SJSA1 (cell line): ENCODE data around the gene OAS1. TPM values are rescaled to one million over a fixed set of nuclear protein-coding genes. Genes with fewer than 3 reads are reported as not detected.

Experiments used
- DNase-seq, 2 experiments: peaks; one replicate each; pipeline ENCODE4 v3.0.0-alpha.2; 2015 to 2020; ENCODE audit warnings: low spot score in 2 of 2, low read depth in 1 of 2
- H3K27ac ChIP-seq: fragments of 250-450 bp; sonication (Bioruptor Pico); 2 replicates; pipeline ENCODE4 v1.5.1; 2020; ENCODE audit warnings: mild to moderate bottlenecking, moderate library complexity
- H3K27me3 ChIP-seq: fragments of 250-450 bp; sonication (Bioruptor Pico); replicated peaks from 2 replicates; pipeline ENCODE4 v1.5.1; 2020; ENCODE audit warnings: mild to moderate bottlenecking, moderate library complexity
- H3K36me3 ChIP-seq: fragments of 250-450 bp; sonication (Bioruptor Pico); 2 replicates; pipeline ENCODE4 v1.5.1; 2020; ENCODE audit warnings: mild to moderate bottlenecking
- H3K4me1 ChIP-seq: fragments of 250-450 bp; sonication (Bioruptor Pico); replicated peaks from 2 replicates; pipeline ENCODE4 v1.6.1; 2021; ENCODE audit warnings: mild to moderate bottlenecking
- H3K4me3 ChIP-seq: fragments of 250-450 bp; sonication (Bioruptor Pico); 2 replicates; pipeline ENCODE4 v1.5.1; 2020; ENCODE audit warnings: mild to moderate bottlenecking
- H3K9me3 ChIP-seq: fragments of 250-450 bp; sonication (Bioruptor Pico); replicated peaks from 2 replicates; pipeline ENCODE4 v1.5.1; 2020; ENCODE audit warnings: mild to moderate bottlenecking
- total RNA-seq: library from RNA; depleted of rRNA; stranded (reverse); fragments of >200 nt; shearing (Covaris generic); gene quantifications from 2 replicates; pipeline ENCODE4 v1.2.3, GENCODE V29; 2014

OAS1 gene
- total RNA-seq, 1 experiment from 2014 or later: not detected

DNA sequence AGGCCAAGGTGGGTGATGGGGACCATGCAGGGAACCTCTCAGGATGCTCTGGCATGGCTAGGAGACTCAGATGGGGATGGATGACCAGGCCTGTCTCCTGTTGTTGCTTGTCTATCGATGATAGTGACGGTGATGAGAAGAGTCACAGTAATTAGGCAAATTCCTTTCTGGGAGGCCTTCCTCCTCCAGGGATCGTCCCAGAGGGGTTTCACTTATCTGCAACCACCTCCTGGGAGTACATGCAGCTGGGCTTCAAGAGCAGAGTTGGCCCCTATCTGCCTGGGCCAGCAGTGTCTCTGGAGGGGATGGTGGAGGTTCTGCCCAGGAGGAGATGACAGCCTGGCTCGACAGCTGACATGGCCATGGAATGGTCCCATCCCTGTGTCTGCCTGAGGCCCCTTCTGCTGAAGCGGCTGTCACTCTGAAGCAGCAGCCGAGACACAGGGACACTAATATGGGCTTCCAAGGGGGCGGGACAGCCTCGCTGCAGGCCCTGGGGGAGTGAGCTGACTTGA, 27.5 kb upstream of the OAS1 start:
- no peak for DNase-seq
- Histone ChIP-seq H3K27me3 (peaks cover 7% of the 10 kb centered on the region; the same call in 1 of the 2 replicates), H3K36me3 (no peaks in the 10 kb centered on the region), H3K4me3 (no peak overlapping the region), H3K27ac (no peak overlapping the region), H3K9me3 (no peaks in the 10 kb centered on the region), H3K4me1 (no peaks in the 10 kb centered on the region)

GRCh38 chr12:112881602-112882001, 25.2 kb upstream of the OAS1 start:
- DNase-seq: no peak
- peaks cover 4% of the 10 kb centered on the region; the same call in 1 of the 2 replicates for H3K27me3 ChIP-seq
- H3K36me3 ChIP-seq: no peaks in the 10 kb centered on the region
- no peak overlapping the region for H3K4me3 ChIP-seq
- H3K27ac ChIP-seq: no peak overlapping the region
- no peaks in the 10 kb centered on the region for H3K9me3 ChIP-seq
- H3K4me1 ChIP-seq: no peaks in the 10 kb centered on the region

- Histone ChIP-seq H3K4me3 (no peak overlapping the region), H3K9me3 (no peaks in the 10 kb centered on the region), H3K4me1 (no peaks in the 10 kb centered on the region), H3K27me3 (peaks cover 3% of the 10 kb centered on the region; the same call in 1 of the 2 replicates), H3K36me3 (no peaks in the 10 kb centered on the region), H3K27ac (no peak overlapping the region)
- DNase-seq: no peak
Measured at GRCh38 chr12:112885236-112885635, 21.5 kb upstream of the OAS1 start.

GRCh38 chr12:112887550-112887949, 19.2 kb upstream of the OAS1 start:
- no peaks in the 10 kb centered on the region for H3K4me1 ChIP-seq
- H3K27me3 ChIP-seq: 0 out of 2 replicates have a peak, but pooled peaks cover 3% of the 10 kb centered on the region
- H3K4me3 ChIP-seq: no peak overlapping the region
- DNase-seq: no peak
- no peaks in the 10 kb centered on the region for H3K36me3 ChIP-seq
- H3K9me3 ChIP-seq: no peaks in the 10 kb centered on the region
- no peak overlapping the region for H3K27ac ChIP-seq

- no peaks in the 10 kb centered on the region for H3K9me3 ChIP-seq
- H3K4me3 ChIP-seq: no peak overlapping the region
- H3K27me3 ChIP-seq: no peaks in the 10 kb centered on the region
- H3K4me1 ChIP-seq: no peaks in the 10 kb centered on the region
- no peak for DNase-seq
- no peak overlapping the region for H3K27ac ChIP-seq
- H3K36me3 ChIP-seq: no peaks in the 10 kb centered on the region
Measured at GRCh38 chr12:112891093-112892024, 15.4 kb upstream of the OAS1 start.

DNA sequence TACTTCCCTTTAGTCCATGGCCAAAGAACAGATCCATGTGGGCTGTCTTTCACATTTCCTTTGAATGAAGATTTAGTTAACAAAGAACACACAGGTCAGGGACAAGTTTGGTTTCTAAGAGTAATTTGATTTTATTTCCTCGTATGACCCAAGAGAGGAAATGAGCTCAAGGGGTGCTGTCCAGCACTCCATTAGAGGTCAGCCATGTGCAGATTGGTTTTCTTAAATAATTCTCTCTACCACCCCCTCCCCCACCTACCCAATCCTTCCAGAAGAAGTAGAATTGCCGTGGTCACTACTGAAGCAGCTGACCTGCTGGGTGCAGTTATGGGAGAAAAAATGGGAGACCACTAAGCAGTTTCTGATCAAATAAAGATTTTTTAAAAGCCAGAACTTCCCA, 13.9 kb upstream of the OAS1 start:
- Histone ChIP-seq H3K27me3 (no peaks in the 10 kb centered on the region), H3K4me3 (no peak overlapping the region), H3K4me1 (no peaks in the 10 kb centered on the region), H3K27ac (no peak overlapping the region), H3K9me3 (no peaks in the 10 kb centered on the region), H3K36me3 (no peaks in the 10 kb centered on the region)
- DNase-seq: no peak

GRCh38 chr12:112894128-112894527, 12.6 kb upstream of the OAS1 start:
- DNase-seq: no peak
- no peaks in the 10 kb centered on the region for H3K36me3 ChIP-seq
- no peak overlapping the region for H3K4me3 ChIP-seq
- no peaks in the 10 kb centered on the region for H3K27me3 ChIP-seq
- no peaks in the 10 kb centered on the region for H3K4me1 ChIP-seq
- H3K9me3 ChIP-seq: no peaks in the 10 kb centered on the region
- H3K27ac ChIP-seq: no peak overlapping the region

- Histone ChIP-seq H3K4me1 (no peaks in the 10 kb centered on the region), H3K27me3 (no peaks in the 10 kb centered on the region), H3K36me3 (no peaks in the 10 kb centered on the region), H3K4me3 (no peak overlapping the region), H3K27ac (no peak overlapping the region), H3K9me3 (no peaks in the 10 kb centered on the region)
- DNase-seq: no peak
Measured at GRCh38 chr12:112898380-112898779, 8.4 kb upstream of the OAS1 start.

DNA sequence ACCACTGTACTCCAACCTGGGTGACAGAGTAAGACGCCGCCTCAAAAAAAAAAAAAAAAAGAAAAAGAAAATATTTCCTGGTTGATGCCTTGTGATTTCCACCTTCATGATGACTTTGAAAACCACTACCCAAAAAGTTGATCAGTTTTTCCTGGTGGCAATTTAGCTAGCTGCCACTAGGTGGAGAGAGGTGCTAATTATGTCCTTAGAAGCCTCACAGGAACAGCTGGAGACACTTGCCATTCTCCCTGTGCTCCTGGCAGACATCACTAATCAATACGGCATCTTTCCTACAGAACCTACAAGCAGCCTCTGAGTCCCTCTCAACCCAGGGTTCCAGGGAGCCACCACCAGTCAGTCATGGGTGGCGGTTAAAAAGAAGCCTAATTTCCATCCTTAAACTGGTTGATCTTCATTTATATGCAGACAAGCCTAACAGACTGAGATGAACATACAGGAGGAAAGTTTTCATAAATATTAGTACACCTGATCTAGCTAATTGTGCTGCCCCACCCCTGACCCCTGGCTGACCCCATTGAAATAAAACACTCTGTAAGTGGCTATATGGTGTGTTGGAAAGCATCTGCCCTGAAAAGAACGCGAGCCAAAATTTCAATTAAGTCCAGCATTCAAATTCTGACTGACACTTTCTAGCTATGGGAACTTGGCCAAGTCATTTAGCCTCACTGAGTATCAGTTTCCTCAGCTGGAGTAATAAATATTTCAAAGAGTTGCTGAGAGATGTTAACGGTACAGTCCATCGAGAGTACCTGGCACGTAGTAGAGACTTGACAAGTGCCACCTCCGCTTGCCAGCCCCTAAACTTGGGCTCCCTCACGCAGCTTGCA, 6.2 kb upstream of the OAS1 start:
- Histone ChIP-seq H3K4me1 (no peaks in the 10 kb centered on the region), H3K9me3 (no peaks in the 10 kb centered on the region), H3K27me3 (no peaks in the 10 kb centered on the region), H3K36me3 (no peaks in the 10 kb centered on the region), H3K27ac (no peak overlapping the region), H3K4me3 (no peak overlapping the region)
- DNase-seq: peak in 1 of 2 experiments; percentile 11

- H3K9me3 ChIP-seq: no peaks in the 10 kb centered on the region
- no peaks in the 10 kb centered on the region for H3K4me1 ChIP-seq
- DNase-seq: no peak
- no peak overlapping the region for H3K4me3 ChIP-seq
- H3K27ac ChIP-seq: no peak overlapping the region
- no peaks in the 10 kb centered on the region for H3K36me3 ChIP-seq
- no peaks in the 10 kb centered on the region for H3K27me3 ChIP-seq
Measured at GRCh38 chr12:112901271-112901670, 5.5 kb upstream of the OAS1 start.

GRCh38 chr12:112904571-112904970, 2.2 kb upstream of the OAS1 start:
- DNase-seq: no peak

DNA sequence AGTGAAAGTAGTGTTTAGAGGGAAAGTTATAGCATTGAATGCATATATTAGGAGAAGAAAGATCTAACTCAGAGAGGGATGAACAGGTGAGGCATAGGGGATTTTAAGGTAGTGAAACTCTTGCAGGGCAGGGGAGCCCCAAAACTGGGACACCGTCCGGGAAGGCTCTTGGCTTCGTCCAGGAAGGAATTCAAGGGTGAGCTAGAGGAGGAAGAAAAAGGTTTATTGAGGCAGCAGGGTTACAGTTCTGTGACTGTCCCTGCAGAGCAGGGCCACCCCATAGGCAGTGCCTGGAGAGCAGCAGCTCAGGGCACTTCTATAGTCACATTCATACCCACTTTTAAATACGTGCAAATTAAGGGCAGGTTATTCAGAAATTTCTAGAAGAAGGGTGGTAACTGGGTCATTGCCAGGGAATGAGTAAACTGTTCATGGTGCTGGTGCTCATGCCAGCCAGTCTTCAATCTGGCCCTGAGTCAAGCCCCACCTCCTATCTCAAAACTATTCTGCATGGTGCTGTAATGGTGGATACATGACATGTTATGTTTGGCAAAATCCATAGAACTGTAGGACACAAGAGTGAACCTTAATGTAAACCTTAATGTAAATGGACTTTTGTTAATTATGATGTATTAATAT, 1.2 kb upstream of the OAS1 start:
- no peaks in the 10 kb centered on the region for H3K9me3 ChIP-seq
- H3K27ac ChIP-seq: no peak overlapping the region
- no peaks in the 10 kb centered on the region for H3K4me1 ChIP-seq
- no peak for DNase-seq
- no peak overlapping the region for H3K4me3 ChIP-seq
- H3K36me3 ChIP-seq: no peaks in the 10 kb centered on the region
- H3K27me3 ChIP-seq: no peaks in the 10 kb centered on the region

More at GRCh38 chr12:112904571-112904970, 2.2 kb upstream of the OAS1 start:
- Histone ChIP-seq H3K4me1 (no peaks in the 10 kb centered on the region), H3K4me3 (no peak overlapping the region), H3K27ac (no peak overlapping the region), H3K36me3 (no peaks in the 10 kb centered on the region), H3K9me3 (no peaks in the 10 kb centered on the region), H3K27me3 (no peaks in the 10 kb centered on the region)

GRCh38 chr12:112907415-112908157, 824 bp downstream of the OAS1 start:
- H3K36me3 ChIP-seq: no peaks in the 10 kb centered on the region
- no peaks in the 10 kb centered on the region for H3K27me3 ChIP-seq
- no peaks in the 10 kb centered on the region for H3K9me3 ChIP-seq
- H3K27ac ChIP-seq: no peak overlapping the region
- DNase-seq: no peak
- H3K4me3 ChIP-seq: no peak overlapping the region
- H3K4me1 ChIP-seq: no peaks in the 10 kb centered on the region
